OCI-LY1 (cell line): Measurements from ENCODE around the gene SNX20.

Experiments used
- H2AFZ ChIP-seq: fragments of 200-600 bp; sonication (generic), shearing (Covaris generic); 2 replicates; pipeline ENCODE4 v1.6.0; 2014; ENCODE audit warnings: antibody characterized with exemption, mild to moderate bottlenecking, low read length
- H3F3A ChIP-seq: fragments of 200-600 bp; sonication (generic), shearing (Covaris generic); 2 replicates; pipeline ENCODE4 v1.6.0; 2014; ENCODE audit warnings: mild to moderate bottlenecking, antibody characterized with exemption, low read length, moderate library complexity; ENCODE audit not compliant: insufficient read depth
- H3K27ac ChIP-seq: fragments of 200-600 bp; sonication (generic); 2 replicates; pipeline ENCODE4 v1.5.1; 2014; ENCODE audit warnings: low read length, mixed run types, mild to moderate bottlenecking, low read depth; ENCODE audit not compliant: poor library complexity, severe bottlenecking
- H3K27me3 ChIP-seq: fragments of 200-600 bp; sonication (generic); 2 replicates; pipeline ENCODE4 v1.6.0; 2014; ENCODE audit warnings: antibody characterized with exemption, mild to moderate bottlenecking, low read length, moderate library complexity; ENCODE audit not compliant: insufficient read depth
- H3K36me3 ChIP-seq: fragments of 200-600 bp; sonication (generic); 2 replicates; pipeline ENCODE4 v1.6.1; 2014; ENCODE audit warnings: mild to moderate bottlenecking, antibody characterized with exemption, low read length, moderate library complexity, mixed read lengths; ENCODE audit not compliant: insufficient read depth
- H3K4me1 ChIP-seq: fragments of 200-600 bp; sonication (generic); 2 replicates; pipeline ENCODE4 v1.5.1; 2014; ENCODE audit warnings: mild to moderate bottlenecking, low read length, moderate library complexity; ENCODE audit not compliant: insufficient read depth, severe bottlenecking
- H3K4me2 ChIP-seq: fragments of 200-600 bp; sonication (generic), shearing (Covaris generic); 2 replicates; pipeline ENCODE4 v1.6.1; 2014; ENCODE audit warnings: low read length
- H3K4me3 ChIP-seq: fragments of 200-600 bp; sonication (generic); 2 replicates; pipeline ENCODE4 v1.5.1; 2014; ENCODE audit warnings: low read length, low read depth, mild to moderate bottlenecking, mixed read lengths; ENCODE audit not compliant: poor library complexity, severe bottlenecking
- H3K79me2 ChIP-seq: fragments of 200-600 bp; shearing (Covaris generic); 2 replicates; pipeline ENCODE4 v1.6.1; 2016; ENCODE audit warnings: mixed run types, low read length, mixed read lengths; ENCODE audit not compliant: insufficient read depth
- H3K9ac ChIP-seq: fragments of 200-600 bp; sonication (generic), shearing (Covaris generic); 2 replicates; pipeline ENCODE4 v1.6.1; 2014; ENCODE audit warnings: mild to moderate bottlenecking, low read length, mixed read lengths
- H3K9me2 ChIP-seq: fragments of 200-600 bp; sonication (generic), shearing (Covaris generic); 2 replicates; pipeline ENCODE4 v1.6.1; 2014; ENCODE audit warnings: low read depth, mild to moderate bottlenecking, low read length, mixed read lengths
- H3K9me3 ChIP-seq: fragments of 200-600 bp; shearing (Covaris generic); 2 replicates; pipeline ENCODE4 v1.6.1; 2014; ENCODE audit warnings: low read length, mixed read lengths
- H4K20me1 ChIP-seq: fragments of 200-600 bp; sonication (generic), shearing (Covaris generic); 2 replicates; pipeline ENCODE4 v1.6.0; 2016; ENCODE audit warnings: mild to moderate bottlenecking, low read length; ENCODE audit not compliant: insufficient read depth
- CTCF ChIP-seq: fragments of 200-600 bp; sonication (generic), shearing (Covaris generic); IDR thresholded peaks from 2 replicates; pipeline ENCODE4 v1.5.1; 2017; ENCODE audit warnings: mild to moderate bottlenecking, antibody characterized with exemption, low read length, moderate library complexity, mixed read lengths
- EZH2 ChIP-seq: fragments of 200-600 bp; sonication (generic), shearing (Covaris generic); IDR thresholded peaks from 2 replicates; pipeline ENCODE4 v1.8.0; 2017; ENCODE audit warnings: borderline replicate concordance, mixed run types, mild to moderate bottlenecking, antibody characterized with exemption, low read length, moderate library complexity, mixed read lengths

The SNX20 gene

GRCh38 chr16:50684823-50685461, 3.8 kb upstream of the SNX20 start:
- no peaks in the 10 kb centered on the region for H3K36me3 ChIP-seq
- H3K4me3 ChIP-seq = no peak overlapping the region
- H2AFZ ChIP-seq = no peak overlapping the region
- H4K20me1 ChIP-seq = no peaks in the 10 kb centered on the region
- no peaks in the 10 kb centered on the region for H3K79me2 ChIP-seq
- TF ChIP-seq EZH2 (no peak), CTCF (no peak)
- no peaks in the 10 kb centered on the region for H3K9me3 ChIP-seq
- H3K9ac ChIP-seq = no peak overlapping the region
- H3K27ac ChIP-seq = peak overlapping the region; percentile 42
- H3K4me2 ChIP-seq = no peak overlapping the region; the same call in 1 of the 2 replicates
- H3K27me3 ChIP-seq = no peaks in the 10 kb centered on the region
- no peaks in the 10 kb centered on the region for H3K9me2 ChIP-seq
- peaks cover 46% of the 10 kb centered on the region for H3K4me1 ChIP-seq
- H3F3A ChIP-seq = no peaks in the 10 kb centered on the region

- Histone ChIP-seq H2AFZ (no peak overlapping the region), H3K9me3 (no peaks in the 10 kb centered on the region), H3K4me1 (peaks cover 48% of the 10 kb centered on the region), H3K9me2 (no peaks in the 10 kb centered on the region), H3K27me3 (no peaks in the 10 kb centered on the region), H3K27ac (peak overlapping the region; percentile 42), H3K4me2 (no peak overlapping the region; the same call in 1 of the 2 replicates), H3K4me3 (no peak overlapping the region), H4K20me1 (no peaks in the 10 kb centered on the region), H3K36me3 (no peaks in the 10 kb centered on the region), H3F3A (no peaks in the 10 kb centered on the region), H3K9ac (no peak overlapping the region), H3K79me2 (no peaks in the 10 kb centered on the region)
- no peak for TF ChIP-seq EZH2
- no peak for TF ChIP-seq CTCF
These were observed 2.7 kb upstream of the SNX20 start for GRCh38 chr16:50683689-50684374.

GRCh38 chr16:50680556-50680893, 587 bp downstream of the SNX20 start:
- Histone ChIP-seq H3K4me2 (peak overlapping the region; percentile 83), H3K9me3 (no peaks in the 10 kb centered on the region), H3K36me3 (0 out of 2 replicates have a peak, but pooled peaks cover 9% of the 10 kb centered on the region), H3K9ac (peak overlapping the region; percentile 63), H2AFZ (no peak overlapping the region), H3K27me3 (no peaks in the 10 kb centered on the region), H3K9me2 (no peaks in the 10 kb centered on the region), H4K20me1 (no peaks in the 10 kb centered on the region), H3K79me2 (no peaks in the 10 kb centered on the region), H3K27ac (peak overlapping the region; percentile 24), H3F3A (no peaks in the 10 kb centered on the region), H3K4me3 (peak overlapping the region; percentile 63), H3K4me1 (peaks cover 44% of the 10 kb centered on the region)
- no peak for TF ChIP-seq EZH2
- TF ChIP-seq CTCF = no peak
